ENCODE measurements around the gene CIB2. TPM values are rescaled to one million over a fixed set of nuclear protein-coding genes. Genes with fewer than 3 reads are reported as not detected.
"Not testable (repeated sequence)": the region's sequence is repeated elsewhere in the genome, so short reads cannot be mapped to it uniquely, and the experiment has no call there.

The CIB2 gene
- total RNA-seq, 1 donor from 2014 or later, result 27.6 TPM

DNA sequence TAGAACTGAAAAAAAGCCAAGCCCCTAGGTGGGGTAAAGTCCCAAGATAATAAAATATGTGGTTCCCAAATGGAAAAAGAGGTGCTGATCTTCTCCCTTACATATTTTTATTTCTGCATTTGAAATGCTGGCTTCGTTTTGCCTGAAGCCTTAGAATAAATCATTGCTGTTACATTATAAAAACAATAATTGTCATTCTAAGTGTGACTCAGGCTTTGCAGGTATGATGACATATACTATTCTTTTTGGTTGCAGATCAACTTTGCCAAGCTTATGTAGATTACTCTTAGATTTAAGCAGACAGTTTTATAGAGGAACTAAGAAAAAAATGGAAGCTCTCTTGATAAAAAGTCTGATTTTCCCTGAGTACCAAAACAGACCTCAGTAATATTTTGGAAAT lies 25.4 kb upstream of the CIB2 start:
- no peaks in the 10 kb centered on the region for H3K9me3 Mint-ChIP-seq
- no peak overlapping the region for H3K27ac Mint-ChIP-seq
- H3K27me3 Mint-ChIP-seq (ENCODE audit: low read depth), result no peaks in the 10 kb centered on the region
- TF ChIP-seq, protein P1, sequence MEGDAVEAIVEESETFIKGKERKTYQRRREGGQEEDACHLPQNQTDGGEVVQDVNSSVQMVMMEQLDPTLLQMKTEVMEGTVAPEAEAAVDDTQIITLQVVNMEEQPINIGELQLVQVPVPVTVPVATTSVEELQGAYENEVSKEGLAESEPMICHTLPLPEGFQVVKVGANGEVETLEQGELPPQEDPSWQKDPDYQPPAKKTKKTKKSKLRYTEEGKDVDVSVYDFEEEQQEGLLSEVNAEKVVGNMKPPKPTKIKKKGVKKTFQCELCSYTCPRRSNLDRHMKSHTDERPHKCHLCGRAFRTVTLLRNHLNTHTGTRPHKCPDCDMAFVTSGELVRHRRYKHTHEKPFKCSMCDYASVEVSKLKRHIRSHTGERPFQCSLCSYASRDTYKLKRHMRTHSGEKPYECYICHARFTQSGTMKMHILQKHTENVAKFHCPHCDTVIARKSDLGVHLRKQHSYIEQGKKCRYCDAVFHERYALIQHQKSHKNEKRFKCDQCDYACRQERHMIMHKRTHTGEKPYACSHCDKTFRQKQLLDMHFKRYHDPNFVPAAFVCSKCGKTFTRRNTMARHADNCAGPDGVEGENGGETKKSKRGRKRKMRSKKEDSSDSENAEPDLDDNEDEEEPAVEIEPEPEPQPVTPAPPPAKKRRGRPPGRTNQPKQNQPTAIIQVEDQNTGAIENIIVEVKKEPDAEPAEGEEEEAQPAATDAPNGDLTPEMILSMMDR (IDR thresholded peaks at IDR 0.05; ENCODE audit: unreplicated experiment), result no peak
- H3K36me3 Mint-ChIP-seq, result peaks cover 3% of the 10 kb centered on the region
- H3K4me3 Mint-ChIP-seq, result no peak overlapping the region
- no peak for DNase-seq (ENCODE audit: low spot score in 2 of 2, unreplicated experiment in 2 of 2)
- peaks cover 4% of the 10 kb centered on the region for H3K4me1 Mint-ChIP-seq

DNA sequence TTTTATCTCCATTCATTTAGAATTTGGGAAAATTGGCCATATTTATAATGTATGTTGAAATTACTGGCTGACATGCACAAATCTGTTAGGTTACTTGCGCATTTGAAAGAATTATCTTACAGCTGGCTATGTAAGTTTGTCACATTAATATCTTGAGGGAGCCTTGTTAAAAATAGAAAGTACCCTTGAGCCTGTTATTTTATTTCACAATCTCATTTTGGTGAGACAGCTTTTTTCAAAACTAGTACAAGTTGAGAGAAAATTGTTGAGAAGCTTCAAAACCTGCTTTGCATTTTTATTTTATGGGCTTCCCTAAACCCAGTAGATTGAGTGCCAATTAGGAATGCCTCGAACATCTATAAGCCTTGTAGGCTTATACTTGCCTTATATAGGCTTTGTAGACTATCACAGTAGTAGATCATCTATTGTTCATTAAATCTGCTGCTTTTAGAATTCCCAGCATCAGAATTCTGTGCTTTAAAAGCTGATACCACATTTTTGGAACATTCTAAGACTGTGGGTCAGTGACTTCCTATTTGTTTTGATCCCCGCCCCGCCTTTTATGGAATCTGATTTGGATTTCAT lies 24.2 kb upstream of the CIB2 start:
- H3K4me1 Mint-ChIP-seq, result peaks cover 4% of the 10 kb centered on the region
- no peaks in the 10 kb centered on the region for H3K9me3 Mint-ChIP-seq
- peak overlapping the region; percentile 4 for H3K27ac Mint-ChIP-seq
- no peak for DNase-seq (ENCODE audit: low spot score in 2 of 2, unreplicated experiment in 2 of 2)
- H3K36me3 Mint-ChIP-seq, result peaks cover 1% of the 10 kb centered on the region
- no peak overlapping the region for H3K4me3 Mint-ChIP-seq
- no peaks in the 10 kb centered on the region for H3K27me3 Mint-ChIP-seq (ENCODE audit: low read depth)
- TF ChIP-seq, protein P1 (IDR thresholded peaks at IDR 0.05; ENCODE audit: unreplicated experiment), result no peak

DNA sequence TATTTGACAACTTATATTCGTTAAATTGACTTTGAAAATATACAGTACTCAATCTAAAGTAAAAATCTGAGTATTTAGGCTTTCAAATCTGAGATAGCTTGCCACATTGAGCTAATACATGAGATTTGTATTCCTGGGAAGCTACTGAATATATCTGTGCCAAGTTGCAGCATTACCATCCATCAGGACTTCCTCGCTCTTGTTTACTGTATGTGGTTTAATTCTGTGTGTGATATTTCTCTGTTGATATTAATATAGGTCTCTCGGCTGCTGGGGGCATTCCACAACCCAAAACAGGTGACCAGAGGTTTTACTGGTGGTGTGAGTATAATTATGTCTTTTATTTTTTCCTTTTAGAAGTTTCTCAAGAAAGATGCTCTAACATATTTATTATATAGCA lies 23.7 kb upstream of the CIB2 start:
- H3K27ac Mint-ChIP-seq, result no peak overlapping the region
- no peaks in the 10 kb centered on the region for H3K9me3 Mint-ChIP-seq
- peaks cover 1% of the 10 kb centered on the region for H3K36me3 Mint-ChIP-seq
- no peak overlapping the region for H3K4me3 Mint-ChIP-seq
- TF ChIP-seq, protein P1 (IDR thresholded peaks at IDR 0.05; ENCODE audit: unreplicated experiment), result no peak
- no peak for DNase-seq (ENCODE audit: low spot score in 2 of 2, unreplicated experiment in 2 of 2)
- no peaks in the 10 kb centered on the region for H3K27me3 Mint-ChIP-seq (ENCODE audit: low read depth)
- peaks cover 9% of the 10 kb centered on the region for H3K4me1 Mint-ChIP-seq

DNA sequence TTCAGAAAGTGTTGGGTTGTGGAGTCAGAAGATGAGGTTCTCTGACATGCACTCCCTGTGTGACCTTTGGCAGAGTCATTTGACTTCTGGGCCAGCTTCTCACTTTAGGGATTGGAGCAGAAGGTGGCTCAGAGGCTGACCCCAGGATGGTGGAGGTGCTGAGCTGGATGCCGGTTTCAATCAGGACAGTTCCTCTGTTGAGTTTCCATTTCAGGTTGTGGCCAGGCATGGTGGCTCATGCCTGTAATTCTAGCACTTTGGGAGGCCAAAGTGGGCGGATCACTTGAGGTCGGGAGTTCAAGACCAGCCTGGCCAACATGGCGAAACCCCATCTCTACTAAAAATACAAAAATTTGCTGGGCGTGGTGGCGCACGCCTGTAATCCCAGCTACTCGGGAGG lies 19.8 kb upstream of the CIB2 start:
- H3K4me1 Mint-ChIP-seq, result peaks cover 23% of the 10 kb centered on the region
- H3K27me3 Mint-ChIP-seq (ENCODE audit: low read depth); H3K36me3 Mint-ChIP-seq; H3K9me3 Mint-ChIP-seq; H3K4me3 Mint-ChIP-seq; H3K27ac Mint-ChIP-seq; DNase-seq (ENCODE audit: low spot score in 2 of 2, unreplicated experiment in 2 of 2): not testable (repeated sequence)

DNA sequence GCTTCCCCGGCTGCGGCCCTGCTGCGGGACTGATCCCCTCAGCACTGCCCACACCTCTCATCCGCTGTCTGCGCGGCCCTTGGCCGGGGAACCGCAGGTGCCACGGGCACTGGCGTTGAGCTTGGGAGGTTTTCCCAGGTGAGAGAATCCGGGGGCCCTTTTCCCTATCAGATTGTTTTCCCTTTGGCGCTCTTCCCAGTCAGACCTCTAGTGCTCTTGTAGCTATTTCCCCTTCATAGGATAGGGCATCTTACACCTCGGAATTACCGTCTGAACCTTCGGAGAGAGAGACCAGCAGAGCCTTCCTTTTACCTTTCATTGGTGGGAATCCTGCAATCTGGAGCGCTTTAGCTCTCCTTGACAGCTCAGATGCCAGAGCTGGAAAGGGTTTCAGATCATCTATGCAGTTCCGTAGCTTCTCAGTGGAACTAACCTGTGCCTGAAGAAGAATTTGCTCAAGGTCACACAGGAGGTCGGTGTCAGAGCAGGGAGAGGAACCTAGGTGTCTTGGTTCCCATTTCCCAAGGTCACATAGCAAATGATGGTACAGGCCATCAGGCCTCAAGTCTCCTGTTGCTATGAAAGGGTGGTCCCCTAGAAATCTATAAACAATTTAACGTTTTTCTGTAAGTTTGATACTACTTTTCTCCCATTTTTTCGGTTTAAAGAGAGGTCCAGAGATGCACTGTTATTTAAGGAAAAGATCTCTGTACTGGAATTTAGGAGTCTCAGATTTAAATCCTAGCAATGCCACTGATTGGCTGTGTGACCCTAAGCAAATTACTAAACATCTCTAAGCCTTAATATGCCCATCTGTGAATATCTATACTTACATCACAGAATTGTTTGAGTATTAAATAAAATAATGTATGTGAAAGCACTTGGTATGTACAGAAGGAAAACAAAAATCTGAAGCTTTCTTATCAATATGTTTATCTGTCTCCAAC lies 18.8 kb upstream of the CIB2 start:
- Mint-ChIP-seq H3K9me3 (no peaks in the 10 kb centered on the region), H3K27me3 (ENCODE audit: low read depth) (no peaks in the 10 kb centered on the region), H3K4me3 (peak overlapping the region; percentile 86), H3K36me3 (no peaks in the 10 kb centered on the region), H3K4me1 (peaks cover 20% of the 10 kb centered on the region), H3K27ac (peak overlapping the region; percentile 85)
- TF ChIP-seq, protein P1 (IDR thresholded peaks at IDR 0.05; ENCODE audit: unreplicated experiment), result no peak
- DNase-seq (ENCODE audit: low spot score in 2 of 2, unreplicated experiment in 2 of 2), result peak in 1 of 2 experiments; percentile 53
